ENCODE data around the gene WDR93.

The WDR93 gene

DNA sequence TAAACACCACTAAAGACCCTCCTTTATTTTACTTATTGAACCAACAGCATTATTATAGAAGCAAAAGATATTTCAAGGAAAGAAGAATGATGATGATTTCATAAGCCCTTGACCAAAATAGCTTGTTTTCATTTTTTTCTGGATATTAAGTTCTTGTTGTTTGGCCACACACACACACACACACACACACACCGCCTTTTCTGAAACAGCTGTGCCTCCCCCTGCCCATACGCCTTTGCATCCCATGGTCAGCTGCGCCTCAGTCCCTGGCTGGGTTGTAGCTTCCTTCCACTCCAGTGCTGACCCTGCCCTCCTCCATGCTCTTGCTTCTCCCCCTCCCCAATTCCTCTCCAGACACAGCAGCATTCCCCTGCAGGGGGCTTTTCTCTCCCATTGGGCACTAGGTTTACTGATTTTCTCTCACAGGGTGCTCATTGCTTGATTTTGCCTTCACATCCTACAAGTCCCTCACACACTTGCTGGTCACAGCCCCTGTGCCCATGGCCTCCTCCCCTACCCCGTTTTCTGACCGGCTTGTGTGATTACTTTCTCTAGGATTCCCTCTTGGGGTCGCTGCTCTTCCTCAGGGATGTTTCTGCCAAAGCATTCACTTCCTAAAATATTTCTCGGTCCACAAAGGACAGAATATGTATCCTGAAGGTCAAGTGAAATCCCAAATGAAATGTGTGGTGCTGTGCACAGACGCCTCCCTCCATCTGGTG, 42.0 kb downstream of the WDR93 start:
- no peak overlapping the region for H3K4me3 ChIP-seq (ENCODE audit: low read depth, low read length)
- no peaks in the 10 kb centered on the region for H3K4me1 ChIP-seq (ENCODE audit: control insufficient read depth, insufficient read depth, low read length)
- no peak overlapping the region for H3K9ac ChIP-seq (ENCODE audit: low read length)
- no peak overlapping the region for H3K27ac ChIP-seq (ENCODE audit: low read depth, low read length)
- no peaks in the 10 kb centered on the region for H3K36me3 ChIP-seq (ENCODE audit: control insufficient read depth, insufficient read depth, low read length)
- no peaks in the 10 kb centered on the region for H3K9me3 ChIP-seq (ENCODE audit: control insufficient read depth, insufficient read depth, low read depth, low read length)
- H3K27me3 ChIP-seq (ENCODE audit: control insufficient read depth, insufficient read depth, low read length): peaks cover 17% of the 10 kb centered on the region; the same call in 1 of the 2 replicates

DNA sequence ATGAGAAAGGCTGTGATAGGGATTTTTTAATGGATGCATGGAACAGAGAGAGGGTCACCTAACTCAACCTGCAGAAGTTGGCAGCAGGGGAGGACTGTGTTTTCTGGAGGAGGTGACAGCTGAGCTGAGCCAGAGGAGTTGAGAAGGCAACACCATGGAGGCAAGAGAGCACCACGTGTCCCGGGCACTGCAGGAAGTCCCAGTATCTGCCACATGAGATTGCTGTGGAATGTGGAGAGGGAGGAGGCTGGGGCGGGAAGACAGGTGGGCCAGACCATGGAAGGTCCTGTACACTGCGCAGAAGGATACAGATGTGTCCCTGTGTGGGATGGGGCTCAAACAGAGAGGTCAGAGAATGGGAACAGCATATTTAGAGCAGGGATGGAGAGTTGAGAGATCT, 45.2 kb downstream of the WDR93 start:
- no peak overlapping the region for H3K9ac ChIP-seq (ENCODE audit: low read length)
- peaks cover 17% of the 10 kb centered on the region; the same call in 1 of the 2 replicates for H3K27me3 ChIP-seq (ENCODE audit: control insufficient read depth, insufficient read depth, low read length)

DNA sequence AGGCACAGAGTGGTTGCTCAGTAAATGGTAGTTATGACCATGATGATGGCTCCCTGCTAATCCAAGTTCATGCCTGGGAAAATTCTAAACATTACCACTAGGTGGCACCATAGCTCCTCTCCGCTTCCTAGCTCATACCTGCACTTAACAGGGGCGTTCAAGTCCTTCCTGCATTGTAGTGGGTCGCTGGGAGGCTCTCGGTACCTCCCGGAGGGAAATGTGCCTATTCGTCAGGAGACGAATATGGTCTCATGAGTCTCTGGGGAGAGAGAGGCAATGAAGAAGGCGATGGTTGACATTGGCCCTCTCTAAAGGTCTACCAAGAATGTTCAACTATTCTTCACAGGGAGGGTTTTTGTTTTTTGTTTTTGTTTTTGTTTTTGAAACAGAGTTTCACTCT, 49.5 kb downstream of the WDR93 start:
- Histone ChIP-seq H3K27me3 (ENCODE audit: control insufficient read depth, insufficient read depth, low read length) (peaks cover 34% of the 10 kb centered on the region), H3K27ac (ENCODE audit: low read depth, low read length) (no peak overlapping the region), H3K9me3 (ENCODE audit: control insufficient read depth, insufficient read depth, low read depth, low read length) (no peaks in the 10 kb centered on the region), H3K4me3 (ENCODE audit: low read depth, low read length) (no peak overlapping the region), H3K36me3 (ENCODE audit: control insufficient read depth, insufficient read depth, low read length) (no peaks in the 10 kb centered on the region), H3K4me1 (ENCODE audit: control insufficient read depth, insufficient read depth, low read length) (no peaks in the 10 kb centered on the region), H3K9ac (ENCODE audit: low read length) (no peak overlapping the region)

More for the DNA sequence above, 45.2 kb downstream of the WDR93 start:
- Histone ChIP-seq H3K36me3 (ENCODE audit: control insufficient read depth, insufficient read depth, low read length) (no peaks in the 10 kb centered on the region), H3K4me1 (ENCODE audit: control insufficient read depth, insufficient read depth, low read length) (no peaks in the 10 kb centered on the region), H3K9me3 (ENCODE audit: control insufficient read depth, insufficient read depth, low read depth, low read length) (no peaks in the 10 kb centered on the region), H3K27ac (ENCODE audit: low read depth, low read length) (no peak overlapping the region), H3K4me3 (ENCODE audit: low read depth, low read length) (no peak overlapping the region)

DNA sequence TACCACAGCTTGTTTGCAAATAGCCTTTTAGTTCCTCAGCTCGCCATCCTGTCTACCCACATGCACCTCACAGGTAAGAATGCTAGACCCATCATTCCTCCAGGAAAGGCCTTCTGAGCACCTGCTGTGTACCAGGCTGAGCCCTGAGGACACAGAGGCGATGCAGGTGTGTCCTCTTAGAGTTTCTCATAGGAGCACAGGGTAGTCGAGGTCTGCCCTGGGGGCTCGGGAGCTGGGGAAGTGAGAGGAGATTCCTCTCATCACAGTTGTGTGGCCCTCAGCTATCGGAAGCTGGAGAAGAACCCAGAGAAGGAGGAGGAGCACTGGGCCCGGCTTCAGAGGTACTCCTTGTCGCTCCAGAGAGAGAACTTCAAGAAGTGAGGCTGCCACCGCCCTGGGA, 52.4 kb downstream of the WDR93 start:
- Histone ChIP-seq H3K9ac (ENCODE audit: low read length) (no peak overlapping the region), H3K4me1 (ENCODE audit: control insufficient read depth, insufficient read depth, low read length) (peaks cover 11% of the 10 kb centered on the region), H3K9me3 (ENCODE audit: control insufficient read depth, insufficient read depth, low read depth, low read length) (no peaks in the 10 kb centered on the region), H3K27ac (ENCODE audit: low read depth, low read length) (no peak overlapping the region), H3K27me3 (ENCODE audit: control insufficient read depth, insufficient read depth, low read length) (peaks cover 53% of the 10 kb centered on the region), H3K4me3 (ENCODE audit: low read depth, low read length) (no peak overlapping the region), H3K36me3 (ENCODE audit: control insufficient read depth, insufficient read depth, low read length) (no peaks in the 10 kb centered on the region)

DNA sequence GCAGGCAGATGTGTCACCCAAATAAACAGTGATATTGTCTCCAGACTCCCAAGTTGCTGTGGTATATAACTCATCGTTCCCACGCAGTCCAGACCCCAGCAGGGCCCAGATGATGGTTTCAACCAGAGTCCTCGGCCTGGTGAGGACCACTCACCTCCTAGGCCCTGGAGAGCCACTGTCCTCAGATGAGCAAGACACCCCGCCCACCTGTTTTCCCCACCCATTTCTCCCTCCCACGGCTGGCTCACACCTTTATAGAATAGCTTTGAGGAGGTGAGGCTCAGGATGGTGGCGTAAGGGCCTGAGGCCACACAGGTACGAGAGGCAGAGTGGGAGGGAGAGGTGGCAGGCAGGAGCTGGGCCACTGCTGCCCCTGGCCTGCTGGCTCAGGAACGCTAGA, 53.0 kb downstream of the WDR93 start:
- Histone ChIP-seq H3K4me1 (ENCODE audit: control insufficient read depth, insufficient read depth, low read length) (peaks cover 17% of the 10 kb centered on the region), H3K27me3 (ENCODE audit: control insufficient read depth, insufficient read depth, low read length) (peaks cover 59% of the 10 kb centered on the region), H3K9me3 (ENCODE audit: control insufficient read depth, insufficient read depth, low read depth, low read length) (no peaks in the 10 kb centered on the region), H3K36me3 (ENCODE audit: control insufficient read depth, insufficient read depth, low read length) (no peaks in the 10 kb centered on the region), H3K4me3 (ENCODE audit: low read depth, low read length) (no peak overlapping the region), H3K27ac (ENCODE audit: low read depth, low read length) (no peak overlapping the region), H3K9ac (ENCODE audit: low read length) (no peak overlapping the region)

DNA sequence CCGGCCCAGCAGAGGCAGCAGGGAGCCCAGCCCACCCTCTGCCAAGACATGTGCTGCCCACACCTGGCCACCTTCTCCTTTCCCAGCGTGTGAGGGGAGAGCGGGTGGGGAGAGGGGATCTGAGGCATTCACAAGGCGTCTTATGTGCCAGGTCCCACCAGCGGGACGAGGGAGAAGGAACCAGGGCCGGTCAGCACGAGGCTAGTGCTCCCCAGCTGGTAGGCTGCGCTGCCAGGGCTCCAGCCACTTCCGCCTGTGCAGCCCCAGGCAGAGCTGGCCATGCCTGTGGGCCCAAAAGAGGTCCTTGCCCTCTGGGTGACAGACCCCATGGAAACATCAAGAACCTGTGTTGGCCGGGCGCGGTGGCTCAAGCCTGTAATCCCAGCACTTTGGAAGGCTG, 54.5 kb downstream of the WDR93 start:
- no peak overlapping the region for H3K9ac ChIP-seq (ENCODE audit: low read length)
- H3K9me3 ChIP-seq (ENCODE audit: control insufficient read depth, insufficient read depth, low read depth, low read length): no peaks in the 10 kb centered on the region
- no peaks in the 10 kb centered on the region for H3K36me3 ChIP-seq (ENCODE audit: control insufficient read depth, insufficient read depth, low read length)
- H3K27ac ChIP-seq (ENCODE audit: low read depth, low read length): no peak overlapping the region
- no peak overlapping the region for H3K4me3 ChIP-seq (ENCODE audit: low read depth, low read length)
- peaks cover 74% of the 10 kb centered on the region for H3K27me3 ChIP-seq (ENCODE audit: control insufficient read depth, insufficient read depth, low read length)
- peaks cover 27% of the 10 kb centered on the region for H3K4me1 ChIP-seq (ENCODE audit: control insufficient read depth, insufficient read depth, low read length)

DNA sequence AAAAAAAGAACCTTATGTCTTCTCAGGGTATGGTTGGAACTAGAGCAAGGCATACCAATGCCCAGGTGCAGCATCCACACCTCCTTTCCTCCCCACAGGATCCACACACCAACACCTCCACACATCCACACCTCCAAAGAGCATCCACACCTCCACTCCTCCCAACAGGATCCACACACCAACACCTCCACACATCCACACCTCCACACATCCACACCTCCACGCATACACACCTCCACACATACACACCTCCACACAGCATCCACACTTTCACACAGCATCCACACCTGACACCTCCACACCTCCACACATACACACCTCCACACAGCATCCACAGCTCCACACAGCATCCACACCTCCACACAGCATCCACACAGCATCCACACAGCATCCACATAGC, 55.2 kb downstream of the WDR93 start:
- peaks cover 80% of the 10 kb centered on the region for H3K27me3 ChIP-seq (ENCODE audit: control insufficient read depth, insufficient read depth, low read length)

DNA sequence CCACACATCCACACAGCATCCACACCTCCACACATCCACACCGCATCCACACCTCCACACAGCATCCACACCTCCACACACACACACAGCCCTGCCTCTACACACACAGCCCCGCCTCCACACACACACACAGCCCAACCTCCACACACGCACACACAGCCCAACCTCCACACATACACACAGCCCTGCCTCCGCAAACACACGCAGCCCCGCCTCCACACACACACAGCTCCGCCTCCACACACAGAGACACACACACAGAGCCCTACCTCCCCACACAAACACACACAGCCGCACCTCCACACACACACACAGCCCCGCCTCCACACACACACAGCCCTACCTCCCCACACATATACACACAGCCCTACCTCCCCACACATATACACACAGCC, 55.8 kb downstream of the WDR93 start:
- H3K27me3 ChIP-seq (ENCODE audit: control insufficient read depth, insufficient read depth, low read length): peaks cover 85% of the 10 kb centered on the region
- peak overlapping the region; percentile 68; the same call in 1 of the 2 replicates for H3K4me3 ChIP-seq (ENCODE audit: low read depth, low read length)
- no peaks in the 10 kb centered on the region for H3K36me3 ChIP-seq (ENCODE audit: control insufficient read depth, insufficient read depth, low read length)
- peaks cover 30% of the 10 kb centered on the region for H3K4me1 ChIP-seq (ENCODE audit: control insufficient read depth, insufficient read depth, low read length)
- no peak overlapping the region for H3K27ac ChIP-seq (ENCODE audit: low read depth, low read length)
- H3K9ac ChIP-seq (ENCODE audit: low read length): peak overlapping the region; percentile 66
- no peaks in the 10 kb centered on the region for H3K9me3 ChIP-seq (ENCODE audit: control insufficient read depth, insufficient read depth, low read depth, low read length)

More for the DNA sequence above, 55.2 kb downstream of the WDR93 start:
- H3K36me3 ChIP-seq (ENCODE audit: control insufficient read depth, insufficient read depth, low read length): no peaks in the 10 kb centered on the region
- no peak overlapping the region for H3K4me3 ChIP-seq (ENCODE audit: low read depth, low read length)
- H3K4me1 ChIP-seq (ENCODE audit: control insufficient read depth, insufficient read depth, low read length): peaks cover 28% of the 10 kb centered on the region
- H3K27ac ChIP-seq (ENCODE audit: low read depth, low read length): no peak overlapping the region
- H3K9ac ChIP-seq (ENCODE audit: low read length): no peak overlapping the region
- H3K9me3 ChIP-seq (ENCODE audit: control insufficient read depth, insufficient read depth, low read depth, low read length): no peaks in the 10 kb centered on the region

DNA sequence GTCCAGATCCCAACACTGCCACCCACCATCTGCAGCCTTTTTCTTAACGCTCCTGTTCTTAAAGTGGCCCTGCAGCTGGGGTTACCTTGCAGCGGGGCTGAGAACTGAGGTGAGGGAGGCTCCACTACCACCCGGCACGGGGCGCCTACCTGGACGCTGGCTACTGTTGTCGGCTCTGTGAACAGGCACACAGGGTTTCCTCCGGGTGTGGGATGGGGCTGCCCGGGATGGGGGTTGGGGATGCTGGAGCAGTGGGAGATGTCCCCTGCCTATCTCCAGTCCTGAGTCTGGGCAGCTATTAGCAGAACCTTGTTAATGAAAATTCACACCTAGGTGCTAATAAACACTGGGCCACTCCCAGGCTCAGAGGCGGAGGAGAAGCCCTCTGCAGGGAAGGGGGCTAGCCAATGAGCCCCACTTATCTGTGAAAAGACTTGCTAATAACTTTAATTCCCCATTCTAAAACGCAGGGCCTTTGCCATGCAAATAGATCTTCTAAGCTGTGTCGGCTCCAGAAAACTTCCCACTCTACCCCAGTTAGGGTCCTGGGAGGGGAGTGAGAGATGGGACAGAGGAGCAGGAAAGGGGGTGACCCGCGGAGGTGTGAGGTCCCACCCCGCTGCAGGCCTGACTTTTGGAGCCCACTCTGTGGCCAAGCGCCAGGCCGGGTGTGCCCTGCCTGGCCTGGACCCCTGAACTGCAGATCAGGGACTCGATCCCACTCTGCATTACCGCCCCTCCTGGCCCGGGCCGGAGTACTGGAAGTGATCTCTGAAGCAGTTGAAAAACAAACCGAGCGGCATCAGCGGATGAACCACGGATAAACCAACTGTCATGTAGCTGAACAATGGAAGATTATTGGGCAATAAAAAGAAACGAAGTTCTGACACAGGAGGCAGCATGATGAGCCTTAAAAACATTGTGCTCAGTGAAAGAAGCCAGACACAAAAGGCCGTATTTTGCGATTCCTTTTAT, 57.4 kb downstream of the WDR93 start:
- Histone ChIP-seq H3K27ac (ENCODE audit: low read depth, low read length) (no peak overlapping the region), H3K4me1 (ENCODE audit: control insufficient read depth, insufficient read depth, low read length) (peaks cover 38% of the 10 kb centered on the region), H3K27me3 (ENCODE audit: control insufficient read depth, insufficient read depth, low read length) (peaks cover 97% of the 10 kb centered on the region), H3K9ac (ENCODE audit: low read length) (peak overlapping the region; percentile 66), H3K36me3 (ENCODE audit: control insufficient read depth, insufficient read depth, low read length) (no peaks in the 10 kb centered on the region), H3K4me3 (ENCODE audit: low read depth, low read length) (peak overlapping the region; percentile 68), H3K9me3 (ENCODE audit: control insufficient read depth, insufficient read depth, low read depth, low read length) (no peaks in the 10 kb centered on the region)

DNA sequence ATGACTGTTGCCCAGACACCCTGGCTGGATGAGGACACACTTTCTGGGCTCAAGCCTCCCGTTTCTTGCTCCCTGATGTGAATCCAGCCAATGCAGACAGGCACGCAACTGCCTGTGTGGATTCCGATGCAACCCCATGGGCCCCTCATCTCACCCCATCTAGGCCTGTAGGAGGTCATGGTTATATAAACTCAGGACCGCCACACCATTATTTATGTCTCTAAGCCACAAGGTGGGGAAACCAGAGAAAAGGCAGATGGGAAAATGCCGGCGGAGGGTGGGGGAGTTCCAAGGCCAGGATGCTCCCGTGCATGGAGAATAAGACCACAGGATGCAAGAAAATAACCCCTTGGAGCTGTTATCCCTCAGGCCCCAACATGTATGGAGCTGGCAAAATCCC, 58.4 kb downstream of the WDR93 start:
- Histone ChIP-seq H3K36me3 (ENCODE audit: control insufficient read depth, insufficient read depth, low read length) (no peaks in the 10 kb centered on the region), H3K9me3 (ENCODE audit: control insufficient read depth, insufficient read depth, low read depth, low read length) (no peaks in the 10 kb centered on the region), H3K27me3 (ENCODE audit: control insufficient read depth, insufficient read depth, low read length) (peaks cover 95% of the 10 kb centered on the region), H3K9ac (ENCODE audit: low read length) (peak overlapping the region; percentile 43), H3K4me3 (ENCODE audit: low read depth, low read length) (peak overlapping the region; percentile 68; the same call in 1 of the 2 replicates), H3K27ac (ENCODE audit: low read depth, low read length) (no peak overlapping the region), H3K4me1 (ENCODE audit: control insufficient read depth, insufficient read depth, low read length) (peaks cover 38% of the 10 kb centered on the region)

DNA sequence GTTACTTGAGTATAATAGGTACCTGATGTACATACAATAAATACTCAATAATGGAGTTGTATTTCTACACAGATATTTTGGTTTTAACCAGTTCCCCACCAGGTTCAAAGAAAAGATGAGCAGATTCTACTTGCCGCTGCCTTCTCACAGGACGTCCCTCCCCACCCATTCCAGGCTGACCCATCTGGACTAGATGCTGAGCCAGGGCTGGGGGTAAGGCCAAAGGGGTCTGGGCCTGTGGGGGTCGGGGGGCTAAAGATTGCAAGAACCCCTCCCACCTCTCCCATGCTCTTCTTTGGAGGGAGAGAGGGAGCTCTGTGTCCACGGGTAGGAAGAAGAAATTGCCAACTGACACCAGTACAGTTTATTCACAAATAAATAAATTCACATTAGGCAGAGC, 58.9 kb downstream of the WDR93 start:
- Histone ChIP-seq H3K4me3 (ENCODE audit: low read depth, low read length) (peak overlapping the region; percentile 68), H3K27me3 (ENCODE audit: control insufficient read depth, insufficient read depth, low read length) (peaks cover 90% of the 10 kb centered on the region), H3K4me1 (ENCODE audit: control insufficient read depth, insufficient read depth, low read length) (peaks cover 38% of the 10 kb centered on the region), H3K36me3 (ENCODE audit: control insufficient read depth, insufficient read depth, low read length) (no peaks in the 10 kb centered on the region), H3K27ac (ENCODE audit: low read depth, low read length) (no peak overlapping the region), H3K9me3 (ENCODE audit: control insufficient read depth, insufficient read depth, low read depth, low read length) (no peaks in the 10 kb centered on the region), H3K9ac (ENCODE audit: low read length) (peak overlapping the region; percentile 87)

Data from HUES6 (cell line).